GM12874 (cell line): ENCODE data around the gene ACTR3.

ENCODE experiments used
- CTCF ChIP-seq: IDR thresholded peaks from 2 replicates; pipeline ENCODE4 v1.5.1; 2011; ENCODE audit warnings: low read depth, mild to moderate bottlenecking, control low read depth, low read length, moderate library complexity; ENCODE audit not compliant: insufficient read depth

The ACTR3 gene

GRCh38 chr2:113896791-113897190 lies 6.9 kb downstream of the ACTR3 start:
- TF ChIP-seq CTCF = no peak

GRCh38 chr2:113898081-113898480 lies 8.2 kb downstream of the ACTR3 start:
- TF ChIP-seq CTCF = no peak

- no peak for TF ChIP-seq CTCF
These were observed 9.3 kb downstream of the ACTR3 start for GRCh38 chr2:113899166-113899565.

- no peak for TF ChIP-seq CTCF
These were observed 12.1 kb downstream of the ACTR3 start for GRCh38 chr2:113901943-113902342.

- TF ChIP-seq CTCF = no peak
These were observed 16.0 kb downstream of the ACTR3 start for GRCh38 chr2:113905886-113906285.

GRCh38 chr2:113906647-113907046 lies 16.8 kb downstream of the ACTR3 start:
- TF ChIP-seq CTCF = no peak

GRCh38 chr2:113907297-113907696 lies 17.4 kb downstream of the ACTR3 start:
- TF ChIP-seq CTCF = no peak

- TF ChIP-seq CTCF = no peak
These were observed 20.3 kb downstream of the ACTR3 start for GRCh38 chr2:113910110-113910717.
